ENCODE results near the gene DMRTA2. TPM values are rescaled to one million over a fixed set of nuclear protein-coding genes. Genes with fewer than 3 reads are reported as not detected.
"Not testable (repeated sequence)": the region's sequence is repeated elsewhere in the genome, so short reads cannot be mapped to it uniquely, and the experiment has no call there.

The DMRTA2 gene
- total RNA-seq, 2 experiments from 2014 or later: not detected

- Mint-ChIP-seq H3K4me3 (no peak overlapping the region), H3K4me1 (ENCODE audit: low read depth) (peaks cover 24% of the 10 kb centered on the region), H3K36me3 (no peaks in the 10 kb centered on the region), H3K27me3 (peaks cover 63% of the 10 kb centered on the region), H3K27ac (no peak overlapping the region), H3K9me3 (peaks cover 2% of the 10 kb centered on the region)
- intact Hi-C loops (cut with micrococcal nuclease): no loop called here
- POLR2A ChIA-PET: no interaction called here
- CTCF ChIA-PET: interaction anchor here (0.6 kb wide), 1 partner anchor 14 kb away, joined by 3 read pairs; no protein-coding TSS in a partner anchor
- no peak for DNase-seq
Measured at GRCh38 chr1:50415235-50416149, 7.8 kb downstream of the DMRTA2 start.

GRCh38 chr1:50414853-50415234, 8.4 kb downstream of the DMRTA2 start:
- Mint-ChIP-seq H3K4me3 (no peak overlapping the region), H3K36me3 (no peaks in the 10 kb centered on the region), H3K27me3 (peaks cover 61% of the 10 kb centered on the region), H3K27ac (no peak overlapping the region), H3K9me3 (peaks cover 2% of the 10 kb centered on the region), H3K4me1 (ENCODE audit: low read depth) (peaks cover 18% of the 10 kb centered on the region)
- POLR2A ChIA-PET: no interaction called here
- no peak for DNase-seq
- CTCF ChIA-PET: interaction anchor here (0.8 kb wide), 1 partner anchor 8 kb away, joined by 3 read pairs; no protein-coding TSS in a partner anchor
- intact Hi-C loops (cut with micrococcal nuclease): no loop called here

- CTCF ChIA-PET: no interaction called here
- Mint-ChIP-seq H3K4me1 (ENCODE audit: low read depth) (peaks cover 13% of the 10 kb centered on the region), H3K27ac (no peak overlapping the region)
Measured at GRCh38 chr1:50412813-50413476, 10.3 kb downstream of the DMRTA2 start.

GRCh38 chr1:50405814-50406213, 17.4 kb downstream of the DMRTA2 start:
- intact Hi-C loops (cut with micrococcal nuclease): no loop called here
- no peak overlapping the region for H3K4me3 Mint-ChIP-seq
- CTCF ChIA-PET: no interaction called here
- peaks cover 48% of the 10 kb centered on the region for H3K27me3 Mint-ChIP-seq
- H3K4me1 Mint-ChIP-seq (ENCODE audit: low read depth): no peaks in the 10 kb centered on the region
- no peak for DNase-seq
- POLR2A ChIA-PET: no interaction called here
- no peaks in the 10 kb centered on the region for H3K36me3 Mint-ChIP-seq
- no peak overlapping the region for H3K27ac Mint-ChIP-seq
- no peaks in the 10 kb centered on the region for H3K9me3 Mint-ChIP-seq

More at GRCh38 chr1:50412813-50413476, 10.3 kb downstream of the DMRTA2 start:
- Mint-ChIP-seq H3K27me3 (peaks cover 55% of the 10 kb centered on the region), H3K36me3 (no peaks in the 10 kb centered on the region), H3K9me3 (peaks cover 2% of the 10 kb centered on the region), H3K4me3 (no peak overlapping the region)
- POLR2A ChIA-PET: no interaction called here
- no peak for DNase-seq
- intact Hi-C loops (cut with micrococcal nuclease): no loop called here

GRCh38 chr1:50393522-50394120, 29.6 kb downstream of the DMRTA2 start:
- peaks cover 2% of the 10 kb centered on the region for H3K36me3 Mint-ChIP-seq
- H3K27me3 Mint-ChIP-seq: peaks cover 16% of the 10 kb centered on the region
- CTCF ChIA-PET: no interaction called here
- no peak overlapping the region for H3K4me3 Mint-ChIP-seq
- no peak overlapping the region for H3K27ac Mint-ChIP-seq
- H3K9me3 Mint-ChIP-seq: no peaks in the 10 kb centered on the region
- POLR2A ChIA-PET: no interaction called here
- DNase-seq: no peak
- no peaks in the 10 kb centered on the region for H3K4me1 Mint-ChIP-seq (ENCODE audit: low read depth)
- intact Hi-C loops (cut with micrococcal nuclease): no loop called here

GRCh38 chr1:50381551-50381950, 41.7 kb downstream of the DMRTA2 start:
- H3K36me3 Mint-ChIP-seq; DNase-seq; H3K9me3 Mint-ChIP-seq; H3K27ac Mint-ChIP-seq; POLR2A ChIA-PET; CTCF ChIA-PET; intact Hi-C loops (cut with micrococcal nuclease); H3K4me1 Mint-ChIP-seq (ENCODE audit: low read depth); H3K27me3 Mint-ChIP-seq; H3K4me3 Mint-ChIP-seq: not testable (repeated sequence)

GRCh38 chr1:50378770-50379169, 44.5 kb downstream of the DMRTA2 start:
- no peaks in the 10 kb centered on the region for H3K4me1 Mint-ChIP-seq (ENCODE audit: low read depth)

GRCh38 chr1:50373532-50373931, 49.7 kb downstream of the DMRTA2 start:
- POLR2A ChIA-PET: no interaction called here
- H3K9me3 Mint-ChIP-seq: no peaks in the 10 kb centered on the region
- CTCF ChIA-PET: interaction anchor here (1.4 kb wide), 1 partner anchor 40 kb away, joined by 3 read pairs; no protein-coding TSS in a partner anchor
- peaks cover 14% of the 10 kb centered on the region for H3K27me3 Mint-ChIP-seq
- no peak overlapping the region for H3K27ac Mint-ChIP-seq
- H3K4me3 Mint-ChIP-seq: no peak overlapping the region
- no peaks in the 10 kb centered on the region for H3K36me3 Mint-ChIP-seq
- no peak for DNase-seq
- H3K4me1 Mint-ChIP-seq (ENCODE audit: low read depth): no peaks in the 10 kb centered on the region
- intact Hi-C loops (cut with micrococcal nuclease): no loop called here

More at GRCh38 chr1:50378770-50379169, 44.5 kb downstream of the DMRTA2 start:
- intact Hi-C loops (cut with micrococcal nuclease): no loop called here
- H3K9me3 Mint-ChIP-seq: no peaks in the 10 kb centered on the region
- H3K27ac Mint-ChIP-seq: no peak overlapping the region
- ChIA-PET CTCF (no interaction called here), POLR2A (no interaction called here)
- no peaks in the 10 kb centered on the region for H3K36me3 Mint-ChIP-seq
- peaks cover 2% of the 10 kb centered on the region for H3K27me3 Mint-ChIP-seq
- H3K4me3 Mint-ChIP-seq: no peak overlapping the region
- DNase-seq: no peak

GRCh38 chr1:50371749-50372148, 51.5 kb downstream of the DMRTA2 start:
- ChIA-PET CTCF (no interaction called here), POLR2A (no interaction called here)
- no peak for DNase-seq
- Mint-ChIP-seq H3K36me3 (no peaks in the 10 kb centered on the region), H3K27ac (no peak overlapping the region), H3K4me3 (no peak overlapping the region), H3K9me3 (no peaks in the 10 kb centered on the region), H3K27me3 (peaks cover 16% of the 10 kb centered on the region), H3K4me1 (ENCODE audit: low read depth) (peaks cover 3% of the 10 kb centered on the region)
- intact Hi-C loops (cut with micrococcal nuclease): no loop called here

- intact Hi-C loops (cut with micrococcal nuclease): loop anchor here (10.0 kb wide), 1 partner anchor 365 kb away; no protein-coding TSS in a partner anchor
- H3K27ac Mint-ChIP-seq: no peak overlapping the region
Measured at GRCh38 chr1:50369830-50370229, 53.4 kb downstream of the DMRTA2 start.

GRCh38 chr1:50369008-50369634, 54.1 kb downstream of the DMRTA2 start:
- ChIA-PET POLR2A (no interaction called here), CTCF (interaction anchor here (0.7 to 1.3 kb wide), 3 partner anchors 335 to 869 kb away, joined by 4 to 5 read pairs (median 4); no protein-coding TSS in a partner anchor)
- Mint-ChIP-seq H3K27me3 (peaks cover 21% of the 10 kb centered on the region), H3K36me3 (no peaks in the 10 kb centered on the region), H3K4me1 (ENCODE audit: low read depth) (peaks cover 3% of the 10 kb centered on the region), H3K27ac (no peak overlapping the region), H3K4me3 (no peak overlapping the region), H3K9me3 (no peaks in the 10 kb centered on the region)
- no peak for DNase-seq
- intact Hi-C loops (cut with micrococcal nuclease): loop anchor here (10.0 kb wide), 1 partner anchor 366 kb away; no protein-coding TSS in a partner anchor

More at GRCh38 chr1:50369830-50370229, 53.4 kb downstream of the DMRTA2 start:
- Mint-ChIP-seq H3K4me1 (ENCODE audit: low read depth) (peaks cover 3% of the 10 kb centered on the region), H3K9me3 (no peaks in the 10 kb centered on the region), H3K27me3 (peaks cover 19% of the 10 kb centered on the region), H3K4me3 (no peak overlapping the region), H3K36me3 (no peaks in the 10 kb centered on the region)
- CTCF ChIA-PET: interaction anchor here (1.3 kb wide), 1 partner anchor 334 kb away, joined by 4 read pairs; no protein-coding TSS in a partner anchor
- DNase-seq: no peak
- POLR2A ChIA-PET: no interaction called here

All from activated CD4-positive, alpha-beta memory T cell treated with anti-CD3 and anti-CD28 coated beads for 36 hours (primary cell).